HG03565 (cell line): ENCODE measurements around the gene GLIPR1L2.

ENCODE experiments used
- ATAC-seq: cut with Tn5 transposase; IDR thresholded peaks from one replicate; pipeline ENCODE4 v1.9.1; 2021; ENCODE audit warnings: mild to moderate bottlenecking, moderate library complexity; ENCODE audit not compliant: unreplicated experiment

Gene GLIPR1L2

GRCh38 chr12:75476071-75476470 lies 85.2 kb downstream of the GLIPR1L2 start:
- no peak for ATAC-seq

- ATAC-seq = no peak
These were observed 86.2 kb downstream of the GLIPR1L2 start for GRCh38 chr12:75477137-75477536.

GRCh38 chr12:75478116-75478794 lies 87.4 kb downstream of the GLIPR1L2 start:
- peak; percentile 18 for ATAC-seq

DNA sequence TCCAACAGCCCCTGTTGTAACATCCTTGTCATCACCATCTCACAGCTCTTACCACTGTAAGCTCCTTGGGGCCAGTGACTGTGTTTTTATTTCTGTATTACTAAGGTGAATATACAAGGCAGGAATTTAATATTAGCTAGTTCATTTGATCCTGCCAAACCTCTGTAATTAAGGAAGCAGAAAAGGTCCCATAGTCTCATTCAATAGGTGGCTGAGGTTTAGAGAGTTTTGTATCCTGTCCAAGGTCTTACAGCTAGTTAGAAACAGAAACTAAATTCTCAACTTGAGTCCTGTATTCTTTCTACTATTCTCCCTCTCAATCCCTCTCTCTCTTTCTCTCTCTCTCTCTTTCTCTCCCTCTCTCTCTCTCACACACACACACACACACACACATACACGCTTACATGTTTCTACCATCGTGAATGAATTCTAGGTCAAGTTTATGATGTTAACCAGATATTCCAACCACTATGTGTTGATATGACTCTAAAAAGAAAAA lies 89.1 kb downstream of the GLIPR1L2 start:
- no peak for ATAC-seq

DNA sequence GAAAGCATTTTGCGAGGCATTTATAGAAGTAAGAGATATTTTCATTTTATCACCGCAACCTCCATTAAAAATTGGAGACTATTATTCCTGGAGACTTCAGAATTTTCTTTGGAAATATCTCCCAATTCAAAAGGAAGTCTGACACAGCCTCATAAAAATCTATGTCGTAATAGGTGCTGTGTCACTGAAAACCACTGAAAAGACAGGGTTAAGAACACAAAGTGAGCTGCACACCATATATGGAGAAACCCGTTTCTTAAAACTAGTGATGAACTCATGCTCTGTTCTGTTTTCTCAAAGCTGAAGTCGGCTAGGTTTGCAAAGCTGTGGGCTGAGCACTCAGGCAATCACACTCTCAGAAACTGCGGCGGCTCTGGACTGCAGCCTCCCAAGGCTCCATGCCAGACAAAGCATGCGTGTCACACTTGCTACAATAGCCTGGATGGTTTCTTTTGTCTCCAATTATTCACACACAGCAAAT lies 89.6 kb downstream of the GLIPR1L2 start, which contains the start of gene GLIPR1:
Gene GLIPR1 (plus strand): TSS at position 287 of the 481 bp plus-strand sequence. CDS start 126 bp downstream, at position 413.
- ATAC-seq = peak; percentile 90

GRCh38 chr12:75481013-75481705 lies 90.3 kb downstream of the GLIPR1L2 start:
- ATAC-seq = peak; percentile 9

DNA sequence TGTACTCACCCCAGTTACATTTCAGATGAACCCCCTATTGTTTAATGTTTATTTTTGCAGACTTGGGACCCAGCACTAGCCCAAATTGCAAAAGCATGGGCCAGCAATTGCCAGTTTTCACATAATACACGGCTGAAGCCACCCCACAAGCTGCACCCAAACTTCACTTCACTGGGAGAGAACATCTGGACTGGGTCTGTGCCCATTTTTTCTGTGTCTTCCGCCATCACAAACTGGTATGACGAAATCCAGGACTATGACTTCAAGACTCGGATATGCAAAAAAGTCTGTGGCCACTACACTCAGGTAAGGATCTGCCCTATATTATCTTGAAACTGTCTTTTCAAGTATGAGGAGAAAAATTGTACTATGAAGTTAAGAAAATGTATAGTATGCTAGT lies 90.9 kb downstream of the GLIPR1L2 start:
- no peak for ATAC-seq
